ENCODE data around the gene INPP1.

DNA sequence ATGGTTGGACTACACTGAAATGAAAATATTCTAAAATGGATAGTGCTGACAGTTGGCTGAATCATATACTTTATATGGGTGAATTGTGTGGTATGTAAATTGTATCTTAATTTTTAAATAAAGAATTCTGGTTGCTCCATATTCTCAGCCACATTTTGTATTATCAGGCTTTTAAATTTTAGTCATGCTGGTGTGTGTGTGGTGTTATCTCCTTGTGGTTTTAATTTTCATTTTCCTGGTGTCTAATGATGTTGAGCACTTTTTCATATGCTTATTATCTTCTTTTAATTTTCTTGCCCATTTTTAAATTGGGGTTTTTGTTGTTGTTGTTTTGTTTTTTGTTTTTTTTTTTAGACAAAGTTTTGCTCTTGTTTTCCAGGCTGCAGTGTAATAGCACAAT, 20.0 kb upstream of the INPP1 start:
- TF ChIP-seq, protein P1, sequence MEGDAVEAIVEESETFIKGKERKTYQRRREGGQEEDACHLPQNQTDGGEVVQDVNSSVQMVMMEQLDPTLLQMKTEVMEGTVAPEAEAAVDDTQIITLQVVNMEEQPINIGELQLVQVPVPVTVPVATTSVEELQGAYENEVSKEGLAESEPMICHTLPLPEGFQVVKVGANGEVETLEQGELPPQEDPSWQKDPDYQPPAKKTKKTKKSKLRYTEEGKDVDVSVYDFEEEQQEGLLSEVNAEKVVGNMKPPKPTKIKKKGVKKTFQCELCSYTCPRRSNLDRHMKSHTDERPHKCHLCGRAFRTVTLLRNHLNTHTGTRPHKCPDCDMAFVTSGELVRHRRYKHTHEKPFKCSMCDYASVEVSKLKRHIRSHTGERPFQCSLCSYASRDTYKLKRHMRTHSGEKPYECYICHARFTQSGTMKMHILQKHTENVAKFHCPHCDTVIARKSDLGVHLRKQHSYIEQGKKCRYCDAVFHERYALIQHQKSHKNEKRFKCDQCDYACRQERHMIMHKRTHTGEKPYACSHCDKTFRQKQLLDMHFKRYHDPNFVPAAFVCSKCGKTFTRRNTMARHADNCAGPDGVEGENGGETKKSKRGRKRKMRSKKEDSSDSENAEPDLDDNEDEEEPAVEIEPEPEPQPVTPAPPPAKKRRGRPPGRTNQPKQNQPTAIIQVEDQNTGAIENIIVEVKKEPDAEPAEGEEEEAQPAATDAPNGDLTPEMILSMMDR (IDR thresholded peaks at IDR 0.05; ENCODE audit: control extremely low read depth in 1 of 3, insufficient read depth in 1 of 3, low read depth in 1 of 3, low read length in 3 of 3), result no peak
- TF ChIP-seq CREB1 (IDR thresholded peaks at IDR 0.05) (no peak), POLR2AphosphoS5 (IDR thresholded peaks at IDR 0.05; ENCODE audit: low read depth, low read length) (no peak), GTF2F1 (IDR thresholded peaks at IDR 0.05; ENCODE audit: borderline replicate concordance, low read depth, low read length) (no peak), HDAC2 (IDR thresholded peaks at IDR 0.05; ENCODE audit: borderline replicate concordance in 1 of 2, low read depth in 2 of 2, low read length in 2 of 2) (no peak), ASH2L (IDR thresholded peaks at IDR 0.05; ENCODE audit: low read length) (no peak), SIN3A (conservative IDR thresholded peaks at IDR 0.05 in 1 of 2, IDR thresholded peaks at IDR 0.05 in 1 of 2; ENCODE audit: low read depth in 1 of 2, low read length in 2 of 2) (no peak), SP4 (IDR thresholded peaks at IDR 0.05; ENCODE audit: low read length) (no peak), TAF1 (IDR thresholded peaks at IDR 0.05; ENCODE audit: low read depth, low read length) (no peak), JUN (IDR thresholded peaks at IDR 0.05; ENCODE audit: low read depth, low read length) (no peak), BRCA1 (IDR thresholded peaks at IDR 0.05; ENCODE audit: low read depth, low read length) (no peak)
- TF ChIP-seq, protein P2, sequence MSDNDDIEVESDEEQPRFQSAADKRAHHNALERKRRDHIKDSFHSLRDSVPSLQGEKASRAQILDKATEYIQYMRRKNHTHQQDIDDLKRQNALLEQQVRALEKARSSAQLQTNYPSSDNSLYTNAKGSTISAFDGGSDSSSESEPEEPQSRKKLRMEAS (IDR thresholded peaks at IDR 0.05), result no peak

Data from H1 (cell line).